ENCODE results near the gene CXorf58.

CXorf58 gene

GRCh38 chrX:23911126-23911835 lies 3.5 kb downstream of the CXorf58 start:
- no peak for TF ChIP-seq EZH2phosphoT487 (IDR thresholded peaks at IDR 0.05; ENCODE audit: low read depth)
- TF ChIP-seq CTCF (IDR thresholded peaks at IDR 0.05; ENCODE audit: low read depth, low read length): no peak
- Histone ChIP-seq H3K9me3 (ENCODE audit: insufficient read depth, low read length) (no peaks in the 10 kb centered on the region), H2AFZ (ENCODE audit: low read depth, low read length) (no peak overlapping the region), H4K20me1 (ENCODE audit: insufficient read depth, low read length) (no peaks in the 10 kb centered on the region), H3K4me1 (ENCODE audit: low read length) (peaks cover 12% of the 10 kb centered on the region), H3K9ac (ENCODE audit: low read length) (no peak overlapping the region), H3K79me2 (ENCODE audit: low read length) (peaks cover 10% of the 10 kb centered on the region), H3K27ac (ENCODE audit: low read length) (no peak overlapping the region), H3K4me2 (ENCODE audit: low read length) (no peak overlapping the region), H3K36me3 (replicated peaks; ENCODE audit: low read depth, low read length) (no peaks in the 10 kb centered on the region), H3K4me3 (ENCODE audit: low read length) (no peak overlapping the region), H3K27me3 (ENCODE audit: low read depth, low read length) (no peaks in the 10 kb centered on the region)

- Histone ChIP-seq H3K9ac (ENCODE audit: low read length) (no peak overlapping the region), H3K27ac (ENCODE audit: low read length) (no peak overlapping the region), H3K4me1 (ENCODE audit: low read length) (no peaks in the 10 kb centered on the region), H3K4me3 (ENCODE audit: low read length) (no peak overlapping the region), H2AFZ (ENCODE audit: low read depth, low read length) (no peak overlapping the region), H4K20me1 (ENCODE audit: insufficient read depth, low read length) (no peaks in the 10 kb centered on the region), H3K4me2 (ENCODE audit: low read length) (no peak overlapping the region), H3K9me3 (ENCODE audit: insufficient read depth, low read length) (no peaks in the 10 kb centered on the region), H3K36me3 (replicated peaks; ENCODE audit: low read depth, low read length) (no peaks in the 10 kb centered on the region), H3K79me2 (ENCODE audit: low read length) (no peaks in the 10 kb centered on the region), H3K27me3 (ENCODE audit: low read depth, low read length) (no peaks in the 10 kb centered on the region)
- TF ChIP-seq EZH2phosphoT487 (IDR thresholded peaks at IDR 0.05; ENCODE audit: low read depth) (no peak), CTCF (IDR thresholded peaks at IDR 0.05; ENCODE audit: low read depth, low read length) (no peak)
Observed at GRCh38 chrX:23919148-23919547, 11.3 kb downstream of the CXorf58 start.

- H3K9me3 ChIP-seq (ENCODE audit: insufficient read depth, low read length): no peaks in the 10 kb centered on the region
- H3K36me3 ChIP-seq (replicated peaks; ENCODE audit: low read depth, low read length): no peaks in the 10 kb centered on the region
- H3K27me3 ChIP-seq (ENCODE audit: low read depth, low read length): no peaks in the 10 kb centered on the region
- H3K4me3 ChIP-seq (ENCODE audit: low read length): no peak overlapping the region
- TF ChIP-seq EZH2phosphoT487 (IDR thresholded peaks at IDR 0.05; ENCODE audit: low read depth): no peak
- TF ChIP-seq CTCF (IDR thresholded peaks at IDR 0.05; ENCODE audit: low read depth, low read length): peak; percentile 22; the same call in 1 of the 2 replicates
- no peak overlapping the region for H2AFZ ChIP-seq (ENCODE audit: low read depth, low read length)
- no peak overlapping the region for H3K9ac ChIP-seq (ENCODE audit: low read length)
- H3K4me2 ChIP-seq (ENCODE audit: low read length): no peak overlapping the region
- H3K79me2 ChIP-seq (ENCODE audit: low read length): no peaks in the 10 kb centered on the region
- no peak overlapping the region for H3K27ac ChIP-seq (ENCODE audit: low read length)
- H3K4me1 ChIP-seq (ENCODE audit: low read length): no peaks in the 10 kb centered on the region
- no peaks in the 10 kb centered on the region for H4K20me1 ChIP-seq (ENCODE audit: insufficient read depth, low read length)
Observed at GRCh38 chrX:23919706-23920320, 12.0 kb downstream of the CXorf58 start.

- TF ChIP-seq CTCF (IDR thresholded peaks at IDR 0.05; ENCODE audit: low read depth, low read length): no peak
- Histone ChIP-seq H3K9ac (ENCODE audit: low read length) (no peak overlapping the region), H3K4me1 (ENCODE audit: low read length) (peaks cover 3% of the 10 kb centered on the region), H3K79me2 (ENCODE audit: low read length) (no peaks in the 10 kb centered on the region), H4K20me1 (ENCODE audit: insufficient read depth, low read length) (no peaks in the 10 kb centered on the region), H3K4me3 (ENCODE audit: low read length) (no peak overlapping the region), H2AFZ (ENCODE audit: low read depth, low read length) (no peak overlapping the region), H3K4me2 (ENCODE audit: low read length) (no peak overlapping the region), H3K36me3 (replicated peaks; ENCODE audit: low read depth, low read length) (no peaks in the 10 kb centered on the region), H3K9me3 (ENCODE audit: insufficient read depth, low read length) (no peaks in the 10 kb centered on the region), H3K27ac (ENCODE audit: low read length) (no peak overlapping the region), H3K27me3 (ENCODE audit: low read depth, low read length) (no peaks in the 10 kb centered on the region)
Observed at GRCh38 chrX:23926015-23926414, 18.2 kb downstream of the CXorf58 start.

All from OCI-LY3 (cell line).